K562 (cell line): ENCODE results near the gene PUS7. TPM values are rescaled to one million over a fixed set of nuclear protein-coding genes. Genes with fewer than 3 reads are reported as not detected.
A peak's percentile ranks its signal among the peaks of the same experiment; 100 is the strongest.

Experiments
- E2F3 ChIP-seq: fragments of 250-450 bp; sonication (Bioruptor Pico); IDR thresholded peaks from 2 replicates; pipeline ENCODE4 v1.4.0; 2020; ENCODE audit warnings: mild to moderate bottlenecking
- ETV1 ChIP-seq: fragments of 450-650 bp; conservative IDR thresholded peaks from 2 replicates; pipeline ENCODE4 v1.6.1; 2016; ENCODE audit warnings: missing genetic modification characterization, control low read depth, low read depth, missing compliant biosample characterization
- FOXM1 ChIP-seq, 2 experiments: fragments of 450-650 bp in 1 of 2; sonication (generic) in 1 of 2; formaldehyde crosslinking in 1 of 2; IDR thresholded peaks; 2 replicates each; pipeline versions ENCODE4 v1.6.1 to v1.9.0; 2017 to 2022; ENCODE audit warnings: low read depth in 2 of 2, mild to moderate bottlenecking in 2 of 2, missing genetic modification reagents in 1 of 2, moderate library complexity in 1 of 2
- GATAD2B ChIP-seq: fragments of 450-650 bp; IDR thresholded peaks from 2 replicates; pipeline ENCODE4 v1.6.1; 2017; ENCODE audit warnings: mild to moderate bottlenecking, borderline replicate concordance
- KDM2B ChIP-seq: fragments of 250-450 bp; sonication (Bioruptor Pico); IDR thresholded peaks from 2 replicates; pipeline ENCODE4 v1.8.0; 2021; ENCODE audit warnings: mild to moderate bottlenecking, moderate library complexity
- KDM4B ChIP-seq, 2 experiments: fragments of 450-650 bp in 1 of 2; sonication (generic) in 1 of 2; IDR thresholded peaks; 2 replicates each; pipeline ENCODE4 v1.6.1; 2016 to 2017; ENCODE audit warnings: borderline replicate concordance in 2 of 2, antibody characterized with exemption in 1 of 2, low read depth in 1 of 2, mild to moderate bottlenecking in 1 of 2
- NR1H2 ChIP-seq: sonication (generic); formaldehyde crosslinking; IDR thresholded peaks from 2 replicates; pipeline ENCODE4 v1.4.0; 2020; ENCODE audit warnings: mild to moderate bottlenecking, missing genetic modification reagents
- PCBP1 ChIP-seq: fragments of 200-400 bp; formaldehyde crosslinking; IDR thresholded peaks from 2 replicates; pipeline ENCODE4 v1.6.1; 2018; ENCODE audit warnings: mild to moderate bottlenecking, low read depth, low read length; ENCODE audit not compliant: poor library complexity, severe bottlenecking
- RB1 ChIP-seq: fragments of 450-650 bp; IDR thresholded peaks from 2 replicates; pipeline ENCODE4 v1.6.1; 2017; ENCODE audit warnings: low read depth, mild to moderate bottlenecking
- RBM15 ChIP-seq: fragments of 200-400 bp; formaldehyde crosslinking; IDR thresholded peaks from 2 replicates; pipeline ENCODE4 v1.6.1; 2018; ENCODE audit warnings: mild to moderate bottlenecking, low read length, moderate library complexity; ENCODE audit not compliant: insufficient read depth
- SIRT6 ChIP-seq: IDR thresholded peaks from one replicate; pipeline ENCODE4 v1.6.1; 2012; ENCODE audit warnings: low read depth, mild to moderate bottlenecking, control low read depth, inconsistent platforms, low read length, moderate library complexity
- TCF7 ChIP-seq: sonication (generic); IDR thresholded peaks from 2 replicates; pipeline ENCODE4 v1.6.1; 2016; ENCODE audit warnings: antibody characterized with exemption, borderline replicate concordance
- ZNF79 ChIP-seq: fragments of 250-450 bp; sonication (Bioruptor Pico); IDR thresholded peaks from 2 replicates; pipeline ENCODE4 v1.4.0; 2020; ENCODE audit warnings: low read depth, mild to moderate bottlenecking, moderate library complexity
- polyA plus RNA-seq, 8 experiments: library from polyadenylated mRNA; depleted of rRNA in 4 of 8; stranded (reverse) in 5 of 8; unstranded in 3 of 8; fragments of >200 nt; fragmentation: Nextera tagmentation in 2 of 8; fragmentation: Illumina TruSeq in 1 of 8; extraction: Ambion mirVana in 2 of 8; extraction: Trizol in 1 of 8; gene quantifications; 2 replicates each; pipeline versions ENCODE4 v1.2.1 to v1.2.3, GENCODE V29; 2011 to 2014; ENCODE audit warnings: inconsistent platforms in 1 of 8, missing spikeins in 1 of 8
- total RNA-seq, 7 experiments: library from RNA; depleted of rRNA in 6 of 7; stranded (reverse); fragments of >200 nt in 6 of 7; fragmentation: Illumina TruSeq in 2 of 7; extraction: Trizol in 2 of 7; gene quantifications; 2 replicates each; pipeline versions ENCODE4 v1.2.1 to v1.2.3, GENCODE V29; 2011 to 2021; ENCODE audit warnings: low replicate concordance in 1 of 7
- TF ChIP-seq, protein P1 (sequence below), 2 experiments: fragments of 450-650 bp; formaldehyde crosslinking in 1 of 2; IDR thresholded peaks; 2 replicates each; pipeline versions ENCODE4 v1.4.0 to v1.6.1; 2014 to 2020; ENCODE audit warnings: mild to moderate bottlenecking in 2 of 2, borderline replicate concordance in 1 of 2, low read depth in 1 of 2
- TF ChIP-seq, protein P2 (sequence below): sonication (generic); formaldehyde crosslinking; IDR thresholded peaks from 2 replicates; pipeline ENCODE4 v1.8.1; 2023; ENCODE audit warnings: mild to moderate bottlenecking, missing genetic modification reagents
- TF ChIP-seq, protein P3 (sequence below): sonication (generic); formaldehyde crosslinking; IDR thresholded peaks from 2 replicates; pipeline ENCODE4 v1.8.0; 2022; ENCODE audit warnings: mild to moderate bottlenecking, missing genetic modification reagents

Gene PUS7
- total and polyA plus RNA-seq, 9 of the 15 experiments (the other 6 are each of a cell fraction or from before 2014, with no cell fraction given) = 15.1 to 95.6 (median 63.2) TPM

DNA sequence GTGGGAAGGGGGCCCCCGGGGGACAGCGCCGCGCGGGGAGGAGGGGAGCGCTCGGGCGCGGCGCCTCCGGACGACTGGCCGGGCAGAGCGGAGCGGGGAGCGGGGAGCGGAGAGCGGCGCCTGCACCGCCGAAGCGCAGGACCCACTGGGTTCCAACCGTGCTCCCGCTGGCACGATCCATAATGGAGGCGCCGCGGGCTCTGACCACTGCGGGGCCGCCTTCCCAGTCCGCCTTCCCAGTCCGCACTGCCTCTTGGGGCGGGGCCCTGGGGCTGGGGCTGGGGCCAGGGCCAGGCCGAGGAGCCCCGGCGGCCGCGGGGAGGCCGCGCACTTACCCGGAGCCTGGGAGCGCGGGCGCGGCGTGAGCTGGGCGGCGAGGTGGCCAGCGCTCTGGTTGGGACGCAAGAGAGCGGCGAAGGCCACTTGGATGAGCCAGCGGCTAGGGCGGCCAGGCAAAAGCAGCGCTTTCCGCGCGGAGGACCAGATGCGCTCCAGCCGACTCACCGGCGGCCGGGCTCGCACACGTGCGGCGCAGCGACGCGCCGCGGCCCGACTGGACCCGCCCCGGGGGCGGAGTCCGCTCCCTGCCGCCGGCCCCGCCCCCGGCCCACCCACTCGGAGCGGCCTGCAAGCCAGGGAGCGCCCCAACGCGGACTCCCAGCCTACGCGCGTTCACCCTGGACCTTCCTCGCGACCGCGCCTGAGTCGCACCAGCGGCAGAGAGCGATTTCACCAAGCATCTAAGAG is at the start of gene PUS7 (continued):
- TF ChIP-seq, protein P1, sequence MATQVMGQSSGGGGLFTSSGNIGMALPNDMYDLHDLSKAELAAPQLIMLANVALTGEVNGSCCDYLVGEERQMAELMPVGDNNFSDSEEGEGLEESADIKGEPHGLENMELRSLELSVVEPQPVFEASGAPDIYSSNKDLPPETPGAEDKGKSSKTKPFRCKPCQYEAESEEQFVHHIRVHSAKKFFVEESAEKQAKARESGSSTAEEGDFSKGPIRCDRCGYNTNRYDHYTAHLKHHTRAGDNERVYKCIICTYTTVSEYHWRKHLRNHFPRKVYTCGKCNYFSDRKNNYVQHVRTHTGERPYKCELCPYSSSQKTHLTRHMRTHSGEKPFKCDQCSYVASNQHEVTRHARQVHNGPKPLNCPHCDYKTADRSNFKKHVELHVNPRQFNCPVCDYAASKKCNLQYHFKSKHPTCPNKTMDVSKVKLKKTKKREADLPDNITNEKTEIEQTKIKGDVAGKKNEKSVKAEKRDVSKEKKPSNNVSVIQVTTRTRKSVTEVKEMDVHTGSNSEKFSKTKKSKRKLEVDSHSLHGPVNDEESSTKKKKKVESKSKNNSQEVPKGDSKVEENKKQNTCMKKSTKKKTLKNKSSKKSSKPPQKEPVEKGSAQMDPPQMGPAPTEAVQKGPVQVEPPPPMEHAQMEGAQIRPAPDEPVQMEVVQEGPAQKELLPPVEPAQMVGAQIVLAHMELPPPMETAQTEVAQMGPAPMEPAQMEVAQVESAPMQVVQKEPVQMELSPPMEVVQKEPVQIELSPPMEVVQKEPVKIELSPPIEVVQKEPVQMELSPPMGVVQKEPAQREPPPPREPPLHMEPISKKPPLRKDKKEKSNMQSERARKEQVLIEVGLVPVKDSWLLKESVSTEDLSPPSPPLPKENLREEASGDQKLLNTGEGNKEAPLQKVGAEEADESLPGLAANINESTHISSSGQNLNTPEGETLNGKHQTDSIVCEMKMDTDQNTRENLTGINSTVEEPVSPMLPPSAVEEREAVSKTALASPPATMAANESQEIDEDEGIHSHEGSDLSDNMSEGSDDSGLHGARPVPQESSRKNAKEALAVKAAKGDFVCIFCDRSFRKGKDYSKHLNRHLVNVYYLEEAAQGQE (IDR thresholded peaks at IDR 0.05; ENCODE audit: borderline replicate concordance) = peak; percentile 3
- TF ChIP-seq, protein P1 (CRISPR knock-in tag; IDR thresholded peaks at IDR 0.05; ENCODE audit: low read depth) = no peak; the same call in none of the 2 replicates
- TF ChIP-seq GATAD2B (peak; percentile 73; the same call in 1 of the 2 replicates), FOXM1 (IDR thresholded peaks at IDR 0.05; ENCODE audit: low read depth) (no peak), FOXM1 (CRISPR knock-in tag; IDR thresholded peaks at IDR 0.05; ENCODE audit: low read depth) (peak; percentile 69; the same call in 1 of the 2 replicates), KDM4B (IDR thresholded peaks at IDR 0.05; ENCODE audit: borderline replicate concordance in 2 of 2, low read depth in 1 of 2) (peak in 1 of 2 experiments; percentile 67; a peak in 1 of 4 replicates), KDM2B (CRISPR knock-in tag) (0 out of 2 replicates have a peak, but pooled peaks have one; percentile 56), PCBP1 (peak; percentile 96), NR1H2 (CRISPR knock-in tag) (0 out of 2 replicates have a peak, but pooled peaks have one; percentile 85), E2F3 (no peak; the same call in 1 of the 2 replicates), TCF7 (0 out of 2 replicates have a peak, but pooled peaks have one; percentile 48), SIRT6 (no peak), ETV1 (tag) (no peak), ZNF79 (CRISPR knock-in tag) (no peak), RB1 (peak; percentile 96), RBM15 (0 out of 2 replicates have a peak, but pooled peaks have one; percentile 67)
- TF ChIP-seq, protein P2, sequence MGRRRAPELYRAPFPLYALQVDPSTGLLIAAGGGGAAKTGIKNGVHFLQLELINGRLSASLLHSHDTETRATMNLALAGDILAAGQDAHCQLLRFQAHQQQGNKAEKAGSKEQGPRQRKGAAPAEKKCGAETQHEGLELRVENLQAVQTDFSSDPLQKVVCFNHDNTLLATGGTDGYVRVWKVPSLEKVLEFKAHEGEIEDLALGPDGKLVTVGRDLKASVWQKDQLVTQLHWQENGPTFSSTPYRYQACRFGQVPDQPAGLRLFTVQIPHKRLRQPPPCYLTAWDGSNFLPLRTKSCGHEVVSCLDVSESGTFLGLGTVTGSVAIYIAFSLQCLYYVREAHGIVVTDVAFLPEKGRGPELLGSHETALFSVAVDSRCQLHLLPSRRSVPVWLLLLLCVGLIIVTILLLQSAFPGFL (CRISPR knock-in tag) = no peak
- TF ChIP-seq, protein P3, sequence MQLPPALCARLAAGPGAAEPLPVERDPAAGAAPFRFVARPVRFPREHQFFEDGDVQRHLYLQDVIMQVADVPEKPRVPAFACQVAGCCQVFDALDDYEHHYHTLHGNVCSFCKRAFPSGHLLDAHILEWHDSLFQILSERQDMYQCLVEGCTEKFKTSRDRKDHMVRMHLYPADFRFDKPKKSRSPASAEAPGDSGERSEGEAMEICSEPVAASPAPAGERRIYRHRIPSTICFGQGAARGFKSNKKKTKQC (CRISPR knock-in tag) = peak; percentile 64
